IgD-negative memory B cell (primary cell): ENCODE results near the gene NMNAT3. TPM values are rescaled to one million over a fixed set of nuclear protein-coding genes. Genes with fewer than 3 reads are reported as not detected.

Experiments used
- H3K27ac Mint-ChIP-seq, 3 donors: one replicate each; pipeline ENCODE4 v1.8.0; 2020 to 2022; ENCODE audit warnings: mild to moderate bottlenecking in 3 of 3, mixed read lengths in 3 of 3, moderate library complexity in 1 of 3
- H3K27me3 Mint-ChIP-seq: one replicate; pipeline ENCODE4 v1.8.0; 2021; ENCODE audit warnings: mixed read lengths
- H3K36me3 Mint-ChIP-seq: one replicate; pipeline ENCODE4 v1.8.0; 2020; ENCODE audit warnings: mild to moderate bottlenecking, mixed read lengths
- H3K4me1 Mint-ChIP-seq, 3 donors: one replicate each; pipeline ENCODE4 v1.8.0; 2020 to 2022; ENCODE audit warnings: mixed read lengths in 3 of 3, mild to moderate bottlenecking in 1 of 3
- H3K4me3 Mint-ChIP-seq, 4 donors: one replicate each; pipeline ENCODE4 v1.8.0; 2020 to 2022; ENCODE audit warnings: mild to moderate bottlenecking in 4 of 4, mixed read lengths in 4 of 4, moderate library complexity in 3 of 4
- H3K9me3 Mint-ChIP-seq, 3 donors: one replicate each; pipeline ENCODE4 v1.8.0; 2020 to 2021; ENCODE audit warnings: mixed read lengths in 3 of 3, mild to moderate bottlenecking in 1 of 3
- polyA plus RNA-seq: library from polyadenylated mRNA; unstranded; fragments of 300-500 nt; fragmentation: Illumina TruSeq; gene quantifications from one replicate; pipeline ENCODE4 v1.2.3, GENCODE V29; 2021

Gene NMNAT3
- polyA plus RNA-seq, 1 donor from 2014 or later: 0.89 TPM

DNA sequence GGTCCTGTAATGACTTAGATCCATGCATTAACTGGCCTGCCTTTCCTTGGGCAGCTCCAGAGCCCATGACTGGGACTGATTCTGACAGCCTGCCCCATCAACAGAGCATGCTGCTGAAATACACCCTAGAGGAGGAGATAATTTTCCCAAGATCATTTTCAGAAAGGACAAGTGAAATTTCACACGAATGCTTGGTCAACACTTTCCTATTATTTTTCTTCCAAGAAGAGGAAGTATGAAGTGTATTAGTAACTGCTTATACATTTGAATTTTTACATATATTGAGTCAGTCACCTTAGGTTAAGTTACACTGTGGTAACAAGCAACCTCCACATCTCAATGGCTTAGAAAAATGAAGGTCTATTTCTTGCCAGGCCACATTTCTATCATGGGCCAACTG, 9.7 kb upstream of the NMNAT3 start:
- Mint-ChIP-seq H3K27me3 (peaks cover 2% of the 10 kb centered on the region), H3K36me3 (no peaks in the 10 kb centered on the region), H3K4me1 (no peaks in the 10 kb centered on the region), H3K4me3 (no peak overlapping the region), H3K9me3 (peaks cover 0 to 2% (median 0%) of the 10 kb centered on the region in 3 donors), H3K27ac (no peak overlapping the region)

DNA sequence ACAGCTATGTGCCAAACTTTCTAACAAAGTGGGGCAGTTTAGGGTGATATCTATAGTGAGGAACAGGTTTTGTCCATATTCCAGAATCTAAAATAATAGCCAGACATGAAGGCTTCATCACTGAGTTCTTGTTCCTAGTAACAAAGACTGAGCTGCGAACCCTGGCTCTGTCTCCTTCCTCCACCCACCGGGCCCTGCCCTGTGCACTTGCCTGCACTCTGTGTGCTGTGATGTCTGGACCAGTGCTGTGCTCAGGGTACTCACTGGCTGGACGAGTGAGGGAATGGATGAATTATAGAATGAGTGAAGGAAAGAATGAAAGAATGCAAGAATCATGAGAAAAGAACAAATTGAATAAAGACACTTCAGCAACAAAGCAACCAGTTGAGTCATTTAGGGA, 8.9 kb upstream of the NMNAT3 start:
- Mint-ChIP-seq H3K4me3 (no peak overlapping the region), H3K27me3 (peaks cover 2% of the 10 kb centered on the region), H3K36me3 (no peaks in the 10 kb centered on the region), H3K9me3 (peaks cover 0 to 2% (median 0%) of the 10 kb centered on the region in 3 donors), H3K27ac (no peak overlapping the region), H3K4me1 (no peaks in the 10 kb centered on the region)

DNA sequence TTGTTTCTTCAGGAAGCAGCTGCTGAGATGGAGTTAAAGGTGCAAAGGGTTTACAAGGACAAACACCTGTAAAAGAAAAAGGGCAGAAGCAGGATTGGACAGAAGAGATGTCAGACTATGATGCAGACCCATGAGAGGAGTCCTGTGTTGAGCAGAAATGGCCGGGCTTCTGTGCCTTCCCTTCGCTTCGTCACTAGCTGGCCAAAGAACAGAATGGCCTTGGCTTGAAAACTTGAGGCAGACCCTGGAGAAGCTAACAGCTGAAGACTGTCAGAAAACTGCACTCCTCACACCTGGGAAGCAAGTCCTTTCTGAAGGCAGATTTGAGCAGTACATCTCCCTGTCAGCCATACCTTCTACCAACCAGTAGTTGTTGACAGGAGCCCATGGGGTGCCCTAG, 8.4 kb upstream of the NMNAT3 start:
- H3K27ac Mint-ChIP-seq: no peak overlapping the region
- peaks cover 2% of the 10 kb centered on the region for H3K27me3 Mint-ChIP-seq
- H3K36me3 Mint-ChIP-seq: no peaks in the 10 kb centered on the region
- no peaks in the 10 kb centered on the region for H3K4me1 Mint-ChIP-seq
- no peak overlapping the region for H3K4me3 Mint-ChIP-seq
- H3K9me3 Mint-ChIP-seq: peaks cover 0 to 2% (median 0%) of the 10 kb centered on the region in 3 donors

DNA sequence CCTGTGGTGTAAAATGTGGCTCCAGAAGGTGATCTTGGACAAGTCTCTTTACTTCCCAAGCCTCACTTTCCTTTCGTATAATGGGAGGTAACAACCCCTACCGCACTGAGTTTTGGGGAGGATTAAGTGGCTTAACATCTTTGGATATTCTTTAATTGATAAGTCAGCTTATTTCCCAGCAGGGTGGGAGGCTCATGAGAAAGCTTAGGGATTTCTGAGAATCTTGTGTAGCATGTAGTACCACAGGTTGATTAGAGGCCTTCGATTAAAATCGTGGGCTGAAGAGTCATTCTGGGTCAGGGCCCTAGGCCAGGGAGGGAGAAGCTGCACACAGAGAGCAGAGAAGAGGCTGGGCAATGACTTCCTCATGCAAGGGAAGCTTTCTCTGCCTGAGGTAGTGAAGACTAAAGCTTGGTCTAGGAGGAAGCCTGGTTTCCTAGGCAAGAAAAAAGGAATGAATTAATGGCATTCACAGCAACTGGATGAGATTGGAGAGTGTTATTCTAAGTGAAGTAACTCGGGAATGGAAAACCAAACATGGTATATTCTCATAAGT, 1.5 kb upstream of the NMNAT3 start:
- Mint-ChIP-seq H3K9me3 (no peaks in the 10 kb centered on the region), H3K36me3 (no peaks in the 10 kb centered on the region), H3K27ac (no peak overlapping the region), H3K4me1 (peaks cover 4 to 7% (median 5%) of the 10 kb centered on the region in 3 donors), H3K4me3 (peak overlapping the region in 1 of 4 donors; percentile 13), H3K27me3 (peaks cover 1% of the 10 kb centered on the region)

DNA sequence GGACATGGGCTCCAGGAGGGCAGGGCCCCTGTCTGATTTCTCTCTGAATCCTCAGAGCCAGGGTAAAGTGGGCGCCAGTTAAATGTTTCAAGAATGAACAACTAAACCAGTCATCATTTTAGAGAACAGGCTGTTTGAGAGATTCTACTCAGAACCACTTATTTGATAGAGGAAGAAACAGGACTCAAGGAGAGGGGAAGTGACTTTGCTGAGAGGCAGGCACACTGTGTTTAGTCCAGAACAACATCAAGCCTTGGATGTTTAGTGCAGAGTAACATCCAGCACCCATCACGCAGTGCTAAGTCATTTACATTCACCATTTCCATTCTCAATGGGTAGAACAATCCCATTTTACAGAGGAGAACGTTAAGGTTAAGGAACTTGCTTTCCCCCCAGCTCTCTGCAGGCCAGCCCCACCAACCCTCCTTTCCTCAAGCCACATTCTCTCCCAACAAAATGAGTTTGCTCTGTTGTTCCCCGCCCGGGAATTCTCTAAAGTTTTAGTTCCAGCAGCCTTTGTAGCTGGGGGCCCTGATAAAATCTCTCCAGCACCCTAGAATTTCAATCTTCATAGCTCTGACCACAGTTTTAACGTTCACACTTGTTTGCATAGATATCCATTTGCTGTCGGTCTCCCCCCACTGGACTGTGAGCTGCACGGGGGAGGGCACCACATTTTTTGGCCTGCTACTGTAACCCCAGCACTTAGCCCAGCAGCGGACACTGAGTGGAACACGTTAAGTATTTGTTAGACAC, 962 bp downstream of the NMNAT3 start:
- peaks cover 1% of the 10 kb centered on the region for H3K27me3 Mint-ChIP-seq
- H3K4me1 Mint-ChIP-seq: peaks cover 4 to 7% (median 5%) of the 10 kb centered on the region in 3 donors
- H3K4me3 Mint-ChIP-seq: peak overlapping the region; percentile 72 to 91 (median 83)
- no peak overlapping the region for H3K27ac Mint-ChIP-seq
- no peaks in the 10 kb centered on the region for H3K36me3 Mint-ChIP-seq
- no peaks in the 10 kb centered on the region for H3K9me3 Mint-ChIP-seq

DNA sequence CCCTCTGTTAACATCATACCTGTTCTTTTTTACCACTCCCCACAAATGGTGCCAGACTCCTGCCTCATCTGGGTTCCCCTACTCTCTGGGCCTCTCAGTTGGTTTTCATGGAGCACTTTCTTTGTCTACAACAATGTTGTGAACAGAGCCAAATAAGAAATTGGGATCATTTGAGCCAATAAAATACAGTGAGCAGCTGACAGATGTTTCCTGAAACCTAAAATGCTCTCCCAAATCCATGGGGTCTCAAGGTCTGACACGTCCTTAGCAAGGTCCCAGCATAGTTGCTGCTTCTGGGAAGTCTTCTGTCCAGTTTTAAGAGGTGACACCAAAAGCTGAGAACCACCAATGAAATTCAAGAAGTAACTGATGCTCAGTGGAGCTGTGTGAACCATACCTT, 1.7 kb downstream of the NMNAT3 start:
- Mint-ChIP-seq H3K36me3 (no peaks in the 10 kb centered on the region), H3K4me3 (peak overlapping the region in 2 of 4 donors; percentile 82 to 84), H3K4me1 (peaks cover 4 to 7% (median 5%) of the 10 kb centered on the region in 3 donors), H3K27ac (no peak overlapping the region), H3K27me3 (peaks cover 1% of the 10 kb centered on the region), H3K9me3 (no peaks in the 10 kb centered on the region)

DNA sequence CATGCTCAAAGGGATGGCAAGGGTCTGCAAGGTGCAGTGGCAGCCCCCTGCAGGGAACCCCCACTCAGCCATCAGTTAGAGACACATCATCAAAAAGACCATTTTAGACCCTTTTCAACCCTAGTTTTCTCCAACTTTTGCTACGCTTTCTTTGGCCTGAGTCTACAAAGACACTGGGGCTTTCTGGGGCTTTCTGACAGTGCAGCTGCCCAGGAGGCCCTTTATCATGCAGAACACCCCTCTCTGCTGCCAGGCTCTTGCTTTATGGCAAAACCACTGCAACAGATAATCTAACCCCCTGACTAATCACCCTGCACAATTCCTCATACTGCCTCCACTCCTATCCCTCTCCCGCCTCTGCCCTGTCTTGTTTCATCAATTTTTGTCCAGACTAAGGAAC, 2.4 kb downstream of the NMNAT3 start:
- no peak overlapping the region for H3K4me3 Mint-ChIP-seq
- H3K4me1 Mint-ChIP-seq: peaks cover 4 to 7% (median 5%) of the 10 kb centered on the region in 3 donors
- H3K27me3 Mint-ChIP-seq: peaks cover 1% of the 10 kb centered on the region
- no peaks in the 10 kb centered on the region for H3K36me3 Mint-ChIP-seq
- H3K27ac Mint-ChIP-seq: no peak overlapping the region
- no peaks in the 10 kb centered on the region for H3K9me3 Mint-ChIP-seq

DNA sequence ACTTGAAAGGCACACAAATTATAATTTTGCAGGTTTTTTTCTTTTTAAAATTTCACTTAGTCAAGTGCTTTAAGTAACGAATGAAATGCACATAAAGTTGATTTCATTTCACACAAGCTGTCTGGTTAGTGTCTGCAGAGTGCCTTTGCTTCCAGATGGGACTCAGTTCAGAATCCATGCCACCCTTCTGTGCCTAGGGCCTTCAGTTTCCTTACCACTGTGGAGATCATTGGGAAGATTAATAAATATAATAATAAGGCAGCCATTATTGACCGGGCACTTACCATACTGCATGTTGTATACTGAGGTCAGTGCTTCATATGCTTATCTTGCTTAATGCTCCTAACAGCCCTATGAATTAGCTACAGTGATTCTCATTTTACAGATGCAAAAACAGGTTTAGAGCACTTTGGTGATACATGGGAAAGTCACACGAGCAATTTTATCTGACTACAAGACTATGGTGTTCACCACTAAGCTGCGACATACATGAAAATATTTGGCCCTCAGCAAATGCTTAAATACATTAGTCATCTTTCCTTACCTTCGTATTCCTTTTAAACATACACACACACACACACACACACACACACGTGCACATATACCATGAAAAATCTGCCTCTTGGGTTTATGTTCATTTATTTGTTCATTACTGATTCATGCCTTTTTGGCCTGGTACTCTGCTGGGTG, 3.1 kb downstream of the NMNAT3 start:
- peaks cover 4 to 7% (median 5%) of the 10 kb centered on the region in 3 donors for H3K4me1 Mint-ChIP-seq
- H3K9me3 Mint-ChIP-seq: no peaks in the 10 kb centered on the region
- no peaks in the 10 kb centered on the region for H3K36me3 Mint-ChIP-seq
- H3K27me3 Mint-ChIP-seq: peaks cover 1% of the 10 kb centered on the region
- H3K27ac Mint-ChIP-seq: no peak overlapping the region
- H3K4me3 Mint-ChIP-seq: no peak overlapping the region

DNA sequence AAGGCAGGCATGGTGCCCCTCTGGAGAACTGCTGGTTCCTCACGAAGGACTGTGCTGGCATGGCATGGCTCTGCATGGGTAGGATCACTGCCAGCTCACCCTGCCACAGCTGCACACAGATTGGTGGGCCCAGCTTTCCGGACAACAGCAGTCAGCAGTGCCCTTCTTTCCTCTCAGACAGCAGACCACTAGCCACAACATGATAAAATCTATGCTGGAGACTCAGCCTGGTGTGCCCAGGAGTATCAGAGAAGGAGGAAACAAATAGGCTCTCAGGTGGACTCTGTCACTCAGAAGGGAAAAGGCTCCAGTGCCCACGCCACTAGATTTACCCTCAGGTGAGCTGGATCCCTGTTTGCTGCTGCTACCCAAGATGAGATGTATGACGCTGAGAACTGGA, 4.9 kb downstream of the NMNAT3 start:
- Mint-ChIP-seq H3K4me1 (peaks cover 3 to 6% (median 5%) of the 10 kb centered on the region in 3 donors), H3K27me3 (peaks cover 1% of the 10 kb centered on the region), H3K9me3 (no peaks in the 10 kb centered on the region), H3K27ac (no peak overlapping the region), H3K36me3 (no peaks in the 10 kb centered on the region), H3K4me3 (no peak overlapping the region)

DNA sequence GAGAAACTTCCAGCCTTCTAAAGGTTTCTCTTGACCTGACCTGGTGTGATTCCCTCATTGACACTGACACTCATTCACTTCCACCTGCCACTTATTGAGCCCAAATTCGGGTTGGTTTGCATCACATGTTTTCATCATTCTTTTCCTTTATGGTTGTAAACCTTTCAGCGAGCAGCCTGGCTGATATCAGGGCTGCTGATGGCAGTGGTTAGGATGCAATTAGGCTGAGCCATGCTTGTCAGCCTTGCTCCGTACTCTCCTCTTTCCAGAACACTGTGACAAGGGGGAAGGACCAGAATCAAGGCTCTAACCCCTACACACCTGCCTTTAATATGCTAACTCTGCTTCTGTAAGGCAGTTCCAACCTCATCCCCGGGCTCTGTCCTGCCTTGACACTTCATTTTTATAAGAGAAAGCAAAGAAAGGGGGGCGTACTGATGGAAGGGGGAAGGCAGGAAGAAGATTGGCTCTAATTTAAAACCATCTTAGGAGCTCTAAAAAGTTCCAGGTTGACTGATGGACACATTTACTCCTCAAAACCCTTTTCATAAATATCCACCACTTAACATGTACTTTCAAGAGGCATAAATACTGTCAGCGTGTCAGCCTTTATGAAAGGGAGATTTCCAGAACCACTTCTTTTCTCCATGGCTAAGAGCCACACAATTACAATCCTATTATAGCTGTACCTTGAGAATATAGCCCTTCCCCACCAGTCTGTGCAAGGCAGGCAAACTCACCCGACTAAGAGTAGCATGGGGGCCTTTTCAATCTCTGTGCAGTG, 5.7 kb downstream of the NMNAT3 start:
- peaks cover 1% of the 10 kb centered on the region for H3K27me3 Mint-ChIP-seq
- H3K27ac Mint-ChIP-seq: no peak overlapping the region
- H3K4me1 Mint-ChIP-seq: peaks cover 3 to 6% (median 4%) of the 10 kb centered on the region in 3 donors
- H3K9me3 Mint-ChIP-seq: no peaks in the 10 kb centered on the region
- H3K4me3 Mint-ChIP-seq: no peak overlapping the region
- H3K36me3 Mint-ChIP-seq: no peaks in the 10 kb centered on the region

DNA sequence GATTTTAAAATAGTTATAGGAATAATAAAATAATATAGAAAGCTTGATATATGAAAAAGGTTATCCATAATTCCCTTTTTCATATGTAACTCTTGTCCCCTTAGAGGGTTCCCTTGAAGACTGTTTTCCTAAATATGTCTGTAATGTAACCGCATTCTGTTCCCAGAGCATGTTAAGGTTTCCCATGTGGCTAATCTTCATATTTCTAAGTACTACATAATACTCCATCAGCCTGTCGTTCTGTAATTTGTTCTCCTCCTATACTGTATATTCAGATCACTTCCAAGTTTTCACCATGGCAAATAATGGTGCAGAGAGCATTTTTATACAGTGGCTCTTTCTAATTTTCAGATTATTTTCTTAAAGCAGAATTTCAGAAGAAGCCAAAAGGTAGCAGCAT, 6.7 kb downstream of the NMNAT3 start:
- H3K36me3 Mint-ChIP-seq: no peaks in the 10 kb centered on the region
- H3K27ac Mint-ChIP-seq: no peak overlapping the region
- H3K27me3 Mint-ChIP-seq: no peaks in the 10 kb centered on the region
- H3K9me3 Mint-ChIP-seq: no peaks in the 10 kb centered on the region
- H3K4me3 Mint-ChIP-seq: no peak overlapping the region
- H3K4me1 Mint-ChIP-seq: peaks cover 0 to 2% (median 0%) of the 10 kb centered on the region in 3 donors

DNA sequence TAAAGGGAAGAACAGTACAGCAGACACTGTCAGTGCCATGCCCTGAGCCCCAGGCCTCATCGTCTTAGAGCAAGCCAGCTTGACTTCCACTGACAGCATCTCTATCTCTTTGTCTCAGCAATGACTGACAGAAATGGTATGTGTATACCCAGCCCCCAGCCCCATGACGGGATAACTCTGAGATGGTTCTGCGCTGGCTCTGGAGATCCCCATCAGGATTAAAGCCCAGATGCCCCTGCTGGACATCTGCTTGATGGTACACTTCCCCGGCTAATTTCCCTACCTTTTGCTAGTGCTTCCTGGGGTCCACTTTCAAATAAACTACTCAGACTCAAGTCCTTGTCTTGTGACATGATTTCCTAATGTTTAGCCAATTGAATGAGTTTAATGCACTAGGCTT, 7.6 kb downstream of the NMNAT3 start:
- Mint-ChIP-seq H3K27me3 (no peaks in the 10 kb centered on the region), H3K4me1 (peaks cover 0 to 2% (median 0%) of the 10 kb centered on the region in 3 donors), H3K27ac (no peak overlapping the region), H3K36me3 (no peaks in the 10 kb centered on the region), H3K9me3 (no peaks in the 10 kb centered on the region), H3K4me3 (no peak overlapping the region)

DNA sequence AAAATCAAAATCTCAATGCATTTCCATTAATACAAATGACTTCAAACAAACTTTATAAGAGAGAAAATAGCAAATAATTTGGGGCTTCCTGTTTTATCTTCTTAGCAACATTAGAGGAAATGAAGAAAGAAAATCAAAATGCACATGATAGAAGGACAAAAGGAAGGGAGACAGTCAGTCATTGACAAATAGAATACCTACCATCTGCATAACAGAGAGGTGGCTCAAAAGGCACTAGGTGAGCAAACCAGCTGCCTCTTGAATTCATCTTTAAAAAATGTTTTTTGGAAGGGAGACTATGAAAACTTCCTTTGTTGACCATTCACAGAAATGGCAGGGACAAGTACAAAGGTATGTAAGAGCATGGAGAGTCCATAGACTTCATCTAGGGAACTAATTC, 9.4 kb downstream of the NMNAT3 start:
- Mint-ChIP-seq H3K9me3 (no peaks in the 10 kb centered on the region), H3K4me3 (no peak overlapping the region), H3K27me3 (no peaks in the 10 kb centered on the region), H3K4me1 (peaks cover 0 to 2% (median 0%) of the 10 kb centered on the region in 3 donors), H3K36me3 (no peaks in the 10 kb centered on the region), H3K27ac (no peak overlapping the region)

DNA sequence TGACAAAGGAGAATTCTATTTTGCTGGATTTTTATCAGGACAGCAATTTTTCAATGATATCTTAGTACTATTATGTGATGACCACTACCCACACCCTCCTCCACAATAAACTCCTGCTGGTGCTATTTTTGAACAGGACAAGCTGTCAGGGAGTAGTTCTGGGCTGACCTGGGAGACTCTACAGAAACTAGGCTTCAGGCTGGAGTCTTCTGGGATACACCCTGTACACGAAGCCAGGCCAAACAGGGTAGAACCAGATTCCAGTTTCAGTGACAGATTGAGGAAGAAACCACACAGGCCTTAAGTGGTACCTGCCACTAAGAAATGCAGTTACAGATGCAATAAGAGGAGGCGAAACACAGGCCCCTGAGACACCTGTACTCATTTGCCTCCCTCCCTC, 12.8 kb downstream of the NMNAT3 start:
- H3K4me1 Mint-ChIP-seq: peaks cover 0 to 2% (median 0%) of the 10 kb centered on the region in 3 donors
- H3K9me3 Mint-ChIP-seq: no peaks in the 10 kb centered on the region
- H3K27me3 Mint-ChIP-seq: no peaks in the 10 kb centered on the region
- H3K4me3 Mint-ChIP-seq: no peak overlapping the region
- no peak overlapping the region for H3K27ac Mint-ChIP-seq
- H3K36me3 Mint-ChIP-seq: peaks cover 4% of the 10 kb centered on the region

DNA sequence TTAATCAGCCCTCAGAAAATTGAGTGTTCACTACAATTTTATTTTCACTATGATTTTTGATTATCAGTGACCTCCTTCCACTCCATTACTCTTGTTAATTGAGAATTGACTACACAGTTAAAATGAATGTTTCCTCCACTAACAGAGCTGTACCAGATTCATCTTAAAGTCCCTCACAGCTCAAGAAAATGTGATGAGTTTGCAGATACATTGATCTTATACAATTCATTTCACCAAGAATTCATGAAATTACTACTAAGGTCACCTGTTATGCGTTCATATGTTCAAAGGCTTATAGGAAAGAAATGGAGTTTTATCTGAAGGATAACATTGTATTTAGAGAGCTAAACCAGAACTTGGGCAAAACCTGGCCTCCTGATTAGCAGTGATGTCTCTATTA, 17.5 kb downstream of the NMNAT3 start:
- Mint-ChIP-seq H3K9me3 (no peaks in the 10 kb centered on the region), H3K27ac (no peak overlapping the region), H3K4me3 (no peak overlapping the region), H3K4me1 (no peaks in the 10 kb centered on the region), H3K27me3 (no peaks in the 10 kb centered on the region), H3K36me3 (peaks cover 4% of the 10 kb centered on the region)
